Measurements from ENCODE around the gene ZNRF2.

ZNRF2 gene

DNA sequence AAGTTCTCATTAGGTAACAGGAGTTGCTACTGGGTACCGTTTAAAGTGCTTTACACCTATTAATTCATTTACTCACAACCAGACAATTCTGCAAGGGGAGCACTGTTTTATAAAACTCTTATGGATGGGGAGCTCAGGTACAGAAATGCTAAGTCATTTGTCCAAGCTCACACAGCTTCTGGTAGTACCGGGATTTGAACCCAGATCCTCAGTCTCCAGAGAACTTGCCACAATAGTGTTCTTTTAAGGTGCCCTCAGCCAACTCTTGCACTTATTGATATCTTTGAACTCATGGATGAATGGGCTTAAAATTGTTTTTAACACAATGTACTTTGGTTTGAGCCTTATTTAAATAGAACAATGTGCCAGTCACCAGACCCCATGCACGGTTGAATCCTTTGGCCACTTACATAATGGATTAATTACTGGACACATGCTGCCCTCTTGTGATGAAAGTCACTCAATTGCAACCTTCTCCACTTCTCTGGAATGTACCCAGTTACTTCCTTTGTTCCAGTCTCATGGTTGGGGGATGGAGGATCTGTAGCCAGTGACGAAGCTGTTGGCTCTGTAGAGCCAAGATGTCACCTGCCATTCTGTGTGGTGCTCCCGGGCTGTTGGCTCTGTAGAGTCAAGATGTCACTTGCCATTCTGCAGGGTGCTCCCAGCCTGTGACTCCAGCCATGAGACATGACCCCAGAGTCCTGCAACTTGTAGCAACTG is 128.5 kb downstream of the ZNRF2 start:
- DNase-seq (ENCODE audit: low spot score) = peak; percentile 61

DNA sequence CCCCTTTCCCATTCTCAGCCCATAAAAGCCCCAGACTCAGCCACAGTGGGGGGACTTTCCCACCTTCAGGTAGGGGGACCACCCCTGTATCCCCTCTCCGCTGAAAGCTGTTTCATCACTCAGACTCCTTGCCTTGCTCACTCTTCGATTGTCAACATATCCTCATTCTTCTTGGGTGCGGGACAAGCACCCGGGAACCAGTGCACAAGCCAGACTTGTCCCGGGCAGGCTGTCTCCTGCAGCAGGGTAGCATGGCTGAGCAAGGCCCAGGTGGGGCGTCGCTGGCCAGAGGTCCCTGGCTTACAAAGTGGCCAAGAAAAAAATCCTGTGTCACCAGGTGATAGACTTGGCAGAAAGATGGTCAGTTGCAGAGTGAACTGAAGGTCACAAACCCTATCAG is 129.5 kb downstream of the ZNRF2 start:
- DNase-seq (ENCODE audit: low spot score) = no peak

Measured in D341Med (cell line).